NT2/D1 (cell line): ENCODE results near the gene KLHDC7A.

Source experiments
- SUZ12 ChIP-seq: IDR thresholded peaks from 2 replicates; pipeline ENCODE4 v1.6.1; 2011; ENCODE audit not compliant: insufficient read length, insufficient read depth; ENCODE audit errors: extremely low read depth
- YY1 ChIP-seq: IDR thresholded peaks from 2 replicates; pipeline ENCODE4 v1.6.1; 2011; ENCODE audit not compliant: insufficient read length, insufficient read depth
- ZNF274 ChIP-seq: IDR thresholded peaks from 2 replicates; pipeline ENCODE4 v1.6.1; 2011; ENCODE audit warnings: mild to moderate bottlenecking, low read depth, low read length

DNA sequence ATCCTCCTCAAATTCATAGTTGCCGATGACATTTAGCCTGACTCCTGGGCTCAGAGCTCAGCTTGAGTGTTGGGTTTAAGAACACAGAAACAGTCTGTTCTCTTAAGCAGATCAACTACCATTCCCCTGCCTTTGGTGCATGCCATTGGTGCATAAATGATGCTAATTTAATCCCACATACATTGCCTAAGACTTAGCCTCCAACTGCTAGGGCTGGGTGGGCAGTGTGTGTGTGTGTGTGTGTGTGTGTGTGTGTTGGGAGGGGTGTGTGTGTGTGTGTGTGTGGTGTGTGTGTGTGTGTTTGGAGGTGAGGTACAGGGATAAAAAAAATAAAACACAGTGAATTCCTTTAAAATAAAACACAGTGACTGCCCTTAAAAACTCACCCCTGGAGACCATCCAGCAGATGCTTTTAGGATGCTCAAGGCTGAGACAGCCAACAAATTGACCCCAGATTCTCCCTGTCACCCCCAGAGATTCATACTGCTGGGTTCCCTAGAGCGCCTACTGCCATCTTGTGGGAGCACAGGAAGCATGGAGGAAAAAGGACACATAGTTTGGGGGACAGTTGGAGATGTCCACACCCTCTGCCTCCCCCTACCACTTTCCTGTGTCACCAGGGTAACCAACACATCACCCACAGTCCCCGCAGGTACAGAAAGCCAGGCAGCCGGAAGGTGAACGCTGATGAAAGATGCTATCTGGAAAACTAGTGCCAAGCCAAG, 30.6 kb downstream of the KLHDC7A start:
- TF ChIP-seq YY1 (no peak), SUZ12 (no peak), ZNF274 (no peak)
